Stimulated activated memory B cell treated with anti-CD40 and anti-IgM and Interleukin-4, amounts not matched to agents 10 μg/mL and 1 μg/mL and 100 μg/mL, for 72 hours (primary cell): ENCODE data around the gene UBXN7.
"Not testable (repeated sequence)": the region's sequence is repeated elsewhere in the genome, so short reads cannot be mapped to it uniquely, and the experiment has no call there.

ENCODE experiments used
- ATAC-seq: fragments of 150-1000 bp; cut with Tn5 transposase; 2 replicates; pipeline ENCODE4 v1.10.0; 2021
- H3K27ac Mint-ChIP-seq: one replicate; pipeline ENCODE4 v1.8.0; 2022; ENCODE audit warnings: mild to moderate bottlenecking, mixed read lengths
- H3K27me3 Mint-ChIP-seq: one replicate; pipeline ENCODE4 v1.8.0; 2022; ENCODE audit warnings: mixed read lengths
- H3K36me3 Mint-ChIP-seq: one replicate; pipeline ENCODE4 v1.8.0; 2022; ENCODE audit warnings: mixed read lengths
- H3K4me1 Mint-ChIP-seq: one replicate; pipeline ENCODE4 v1.8.0; 2022; ENCODE audit warnings: mixed read lengths
- H3K4me3 Mint-ChIP-seq: one replicate; pipeline ENCODE4 v1.8.0; 2022; ENCODE audit warnings: mild to moderate bottlenecking, moderate library complexity, mixed read lengths
- H3K9me3 Mint-ChIP-seq: one replicate; pipeline ENCODE4 v1.8.0; 2022; ENCODE audit warnings: mixed read lengths

Gene UBXN7

DNA sequence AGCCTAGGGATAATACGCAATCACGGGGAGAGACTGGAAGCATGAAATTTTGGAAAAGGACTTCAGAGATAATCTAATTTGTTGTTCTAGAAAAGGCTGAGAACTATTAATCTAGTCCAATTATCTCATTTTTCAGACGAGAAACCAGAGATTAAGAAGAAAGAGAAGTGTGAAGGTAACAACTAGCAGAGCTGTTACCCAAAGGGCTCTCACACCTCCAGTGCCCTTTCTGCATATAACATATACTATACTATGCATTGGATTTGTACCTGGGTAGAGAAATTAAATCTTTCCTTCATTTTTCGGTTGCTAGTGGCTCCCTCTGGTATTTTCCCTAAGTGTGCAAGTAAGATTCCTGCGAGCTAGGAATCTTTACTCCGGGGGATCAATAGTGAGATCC lies 80.7 kb downstream of the UBXN7 start:
- Mint-ChIP-seq H3K27me3 (no peaks in the 10 kb centered on the region), H3K27ac (no peak overlapping the region), H3K9me3 (no peaks in the 10 kb centered on the region), H3K4me1 (no peaks in the 10 kb centered on the region), H3K36me3 (peaks cover 59% of the 10 kb centered on the region), H3K4me3 (no peak overlapping the region)
- no peak for ATAC-seq

DNA sequence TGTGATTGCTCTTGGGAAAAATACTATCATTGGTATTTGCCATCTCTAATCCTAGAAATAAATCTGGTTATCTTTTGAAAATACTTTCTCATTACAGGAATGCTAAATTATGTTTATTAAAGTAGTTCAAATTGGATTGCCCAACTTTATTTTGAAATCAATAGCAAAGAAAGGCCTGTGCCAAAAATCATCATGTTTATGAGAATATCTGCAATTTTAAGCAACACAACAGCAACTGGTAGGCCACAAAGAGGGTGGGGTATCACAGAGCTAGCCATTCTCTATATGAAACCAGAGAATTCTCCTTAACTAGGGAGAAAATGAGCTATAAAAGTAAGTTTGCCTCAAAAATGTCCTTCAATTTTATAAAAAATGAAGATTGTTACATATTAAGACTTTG lies 82.2 kb downstream of the UBXN7 start:
- Mint-ChIP-seq H3K4me1 (peaks cover 10% of the 10 kb centered on the region), H3K36me3 (peaks cover 52% of the 10 kb centered on the region), H3K27ac (no peak overlapping the region), H3K9me3 (no peaks in the 10 kb centered on the region), H3K27me3 (no peaks in the 10 kb centered on the region), H3K4me3 (no peak overlapping the region)
- no peak for ATAC-seq

DNA sequence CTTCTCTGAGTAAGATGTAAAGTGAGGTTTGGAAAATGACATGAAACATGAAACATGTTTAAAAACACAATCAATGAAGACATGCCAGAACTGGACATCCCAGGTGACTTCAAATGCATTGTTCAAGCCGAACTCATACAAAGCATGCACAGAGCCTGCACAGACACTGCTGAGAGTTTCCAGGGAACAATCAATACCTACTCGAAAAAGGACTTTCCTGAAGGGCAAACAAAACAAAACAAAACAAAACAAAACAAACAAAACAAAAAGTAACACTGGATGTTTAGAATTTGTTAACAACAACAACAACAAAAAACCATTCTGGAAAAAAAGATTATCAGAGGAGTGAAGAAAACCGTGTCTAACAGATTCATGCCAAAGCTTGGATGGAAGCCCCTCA lies 83.5 kb downstream of the UBXN7 start:
- no peak overlapping the region for H3K27ac Mint-ChIP-seq
- ATAC-seq = no peak
- H3K4me3 Mint-ChIP-seq = no peak overlapping the region
- no peaks in the 10 kb centered on the region for H3K27me3 Mint-ChIP-seq
- H3K36me3 Mint-ChIP-seq = peaks cover 40% of the 10 kb centered on the region
- H3K9me3 Mint-ChIP-seq = no peaks in the 10 kb centered on the region
- peaks cover 20% of the 10 kb centered on the region for H3K4me1 Mint-ChIP-seq

- peaks cover 25% of the 10 kb centered on the region for H3K36me3 Mint-ChIP-seq
- peak overlapping the region; percentile 41 for H3K4me3 Mint-ChIP-seq
- no peaks in the 10 kb centered on the region for H3K27me3 Mint-ChIP-seq
- H3K4me1 Mint-ChIP-seq = peaks cover 20% of the 10 kb centered on the region
- H3K9me3 Mint-ChIP-seq = no peaks in the 10 kb centered on the region
- ATAC-seq = peak; percentile 83
- H3K27ac Mint-ChIP-seq = peak overlapping the region; percentile 80
Observed at GRCh38 chr3:196344663-196345062, 87.6 kb downstream of the UBXN7 start.

GRCh38 chr3:196343917-196344316 lies 88.3 kb downstream of the UBXN7 start:
- peak overlapping the region; percentile 80 for H3K27ac Mint-ChIP-seq
- not testable (repeated sequence) for ATAC-seq, H3K4me3 Mint-ChIP-seq, H3K27me3 Mint-ChIP-seq, H3K9me3 Mint-ChIP-seq
- peaks cover 21% of the 10 kb centered on the region for H3K4me1 Mint-ChIP-seq
- peaks cover 19% of the 10 kb centered on the region for H3K36me3 Mint-ChIP-seq

DNA sequence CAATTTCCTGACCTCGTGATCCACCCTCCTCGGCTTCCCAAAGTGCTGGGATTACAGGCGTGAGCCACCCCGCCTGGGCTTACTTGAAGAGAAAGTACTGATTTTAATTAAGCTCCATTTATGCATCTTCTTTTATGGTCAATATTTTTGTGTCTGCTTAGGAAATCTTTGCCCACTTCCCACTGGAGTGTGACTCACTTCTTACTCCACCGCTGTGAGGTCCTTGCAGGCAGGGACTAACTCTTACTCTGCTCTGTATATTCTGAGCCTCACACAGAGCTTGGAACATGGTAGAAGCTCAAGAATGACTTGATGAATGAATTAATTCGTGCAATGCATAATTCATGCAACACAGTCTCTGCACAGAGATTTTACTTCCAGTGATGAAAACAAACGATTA lies 91.1 kb downstream of the UBXN7 start:
- Mint-ChIP-seq H3K27me3 (no peaks in the 10 kb centered on the region), H3K4me3 (no peak overlapping the region), H3K27ac (no peak overlapping the region), H3K9me3 (no peaks in the 10 kb centered on the region), H3K4me1 (peaks cover 27% of the 10 kb centered on the region), H3K36me3 (peaks cover 8% of the 10 kb centered on the region)
- no peak for ATAC-seq

DNA sequence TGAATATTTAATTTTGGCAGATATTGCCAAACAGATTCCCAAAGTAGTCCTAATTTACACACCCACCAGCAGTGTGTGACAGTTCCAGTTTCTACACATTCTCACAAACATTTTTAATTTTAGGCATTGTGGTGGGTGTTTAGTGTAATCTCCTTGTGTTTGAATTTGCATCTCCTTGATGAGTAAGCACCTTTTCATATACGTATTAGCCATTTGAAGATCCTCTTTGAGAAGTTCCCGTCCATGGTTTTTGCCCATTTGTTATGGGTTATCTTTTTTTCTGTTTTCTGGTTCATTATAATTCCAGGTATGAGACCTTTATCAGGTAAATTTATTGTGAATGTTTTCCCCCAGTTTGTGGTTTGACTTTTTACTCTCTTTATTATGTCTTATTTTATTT lies 91.8 kb downstream of the UBXN7 start:
- Mint-ChIP-seq H3K4me1 (peaks cover 21% of the 10 kb centered on the region), H3K27me3 (no peaks in the 10 kb centered on the region), H3K9me3 (no peaks in the 10 kb centered on the region), H3K27ac (no peak overlapping the region), H3K4me3 (no peak overlapping the region), H3K36me3 (peaks cover 3% of the 10 kb centered on the region)
- ATAC-seq = no peak

DNA sequence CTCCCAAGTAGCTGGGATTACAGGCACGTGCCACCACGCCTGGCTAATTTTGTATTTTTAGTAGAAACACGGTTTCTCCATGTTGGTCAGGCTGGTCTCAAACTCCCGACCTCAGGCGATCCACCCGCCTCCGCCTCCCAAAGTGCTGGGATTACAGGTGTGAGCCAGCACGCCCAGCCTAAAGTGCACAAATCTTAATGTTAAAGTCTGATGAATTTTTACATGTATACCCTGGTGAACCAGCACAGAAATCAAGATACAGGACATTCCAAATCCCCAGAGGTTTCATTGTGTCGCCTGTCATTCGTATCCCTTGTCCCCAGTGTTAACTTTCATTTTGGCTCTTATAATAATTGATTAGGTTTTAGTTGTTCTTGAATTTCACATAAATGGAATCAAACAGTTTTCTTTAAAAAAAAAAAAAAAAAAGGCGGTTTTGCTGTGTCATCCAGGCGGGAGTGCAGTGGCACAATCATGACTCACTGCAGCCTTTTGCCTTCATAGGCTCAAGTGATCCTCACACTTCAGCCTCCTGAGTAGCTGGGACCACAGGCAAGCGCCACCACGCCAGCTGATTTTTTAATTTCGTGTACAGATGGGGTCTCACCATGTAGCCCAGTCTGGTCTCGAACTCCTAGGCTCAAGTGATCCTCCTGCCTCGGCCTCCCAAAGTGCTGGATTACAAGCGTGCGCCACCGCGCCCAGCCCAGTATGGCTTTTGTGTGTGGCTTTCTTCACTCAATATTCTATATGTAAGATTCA lies 92.6 kb downstream of the UBXN7 start:
- Mint-ChIP-seq H3K4me1 (peaks cover 13% of the 10 kb centered on the region), H3K27ac (no peak overlapping the region), H3K27me3 (no peaks in the 10 kb centered on the region), H3K4me3 (no peak overlapping the region), H3K36me3 (no peaks in the 10 kb centered on the region), H3K9me3 (no peaks in the 10 kb centered on the region)
- no peak for ATAC-seq

DNA sequence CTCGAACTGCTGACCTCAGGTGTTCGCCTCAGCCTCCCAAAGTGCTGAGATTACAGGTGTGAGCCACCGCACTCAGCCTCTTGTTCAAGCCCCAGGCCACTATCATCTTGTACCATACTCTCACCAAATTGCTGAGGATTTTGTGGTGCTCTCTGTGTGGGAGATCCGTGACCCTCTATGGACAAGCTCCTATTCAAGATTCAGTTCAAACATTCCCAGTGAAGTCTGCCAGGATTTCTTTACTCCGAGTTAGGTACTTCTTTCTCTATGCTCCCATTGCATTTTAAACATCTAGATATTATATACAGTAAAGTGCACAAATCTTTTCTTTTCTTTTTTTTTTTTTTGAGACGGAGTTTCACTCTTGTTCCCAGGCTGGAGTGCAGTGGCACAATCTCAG lies 93.2 kb downstream of the UBXN7 start:
- Mint-ChIP-seq H3K36me3 (no peaks in the 10 kb centered on the region), H3K4me1 (peaks cover 7% of the 10 kb centered on the region), H3K4me3 (no peak overlapping the region), H3K27me3 (no peaks in the 10 kb centered on the region), H3K9me3 (no peaks in the 10 kb centered on the region), H3K27ac (no peak overlapping the region)
- no peak for ATAC-seq

- H3K36me3 Mint-ChIP-seq = no peaks in the 10 kb centered on the region
- no peak overlapping the region for H3K27ac Mint-ChIP-seq
- H3K4me3 Mint-ChIP-seq = no peak overlapping the region
- H3K4me1 Mint-ChIP-seq = peaks cover 7% of the 10 kb centered on the region
- ATAC-seq = no peak
- H3K27me3 Mint-ChIP-seq = peaks cover 6% of the 10 kb centered on the region
- H3K9me3 Mint-ChIP-seq = no peaks in the 10 kb centered on the region
Observed at GRCh38 chr3:196336319-196337145, 95.7 kb downstream of the UBXN7 start.

DNA sequence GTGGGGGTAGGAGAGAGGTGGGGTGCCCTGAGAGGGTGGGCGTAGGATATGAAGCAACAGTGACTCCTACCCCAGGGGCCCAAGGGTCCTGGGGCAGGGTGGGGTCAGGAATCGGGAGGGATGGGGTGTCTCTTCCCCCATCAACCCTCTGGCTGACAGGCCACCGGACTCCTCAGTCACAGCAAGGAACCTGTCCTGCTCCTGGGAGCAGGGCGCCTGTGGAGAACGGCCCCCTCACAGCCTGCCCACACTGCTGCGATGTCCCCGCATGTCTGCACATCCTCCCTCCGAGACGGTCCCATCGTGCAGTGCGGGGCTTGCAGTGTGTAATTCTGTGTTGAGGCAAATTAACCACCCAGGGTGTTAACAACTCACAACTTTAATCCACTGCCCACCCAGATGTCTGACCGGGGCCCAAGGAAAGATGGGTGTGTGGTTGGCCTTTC lies 96.7 kb downstream of the UBXN7 start:
- Mint-ChIP-seq H3K27ac (no peak overlapping the region), H3K27me3 (peaks cover 6% of the 10 kb centered on the region), H3K4me3 (no peak overlapping the region), H3K9me3 (no peaks in the 10 kb centered on the region), H3K4me1 (peaks cover 7% of the 10 kb centered on the region), H3K36me3 (no peaks in the 10 kb centered on the region)
- peak; percentile 56 for ATAC-seq

DNA sequence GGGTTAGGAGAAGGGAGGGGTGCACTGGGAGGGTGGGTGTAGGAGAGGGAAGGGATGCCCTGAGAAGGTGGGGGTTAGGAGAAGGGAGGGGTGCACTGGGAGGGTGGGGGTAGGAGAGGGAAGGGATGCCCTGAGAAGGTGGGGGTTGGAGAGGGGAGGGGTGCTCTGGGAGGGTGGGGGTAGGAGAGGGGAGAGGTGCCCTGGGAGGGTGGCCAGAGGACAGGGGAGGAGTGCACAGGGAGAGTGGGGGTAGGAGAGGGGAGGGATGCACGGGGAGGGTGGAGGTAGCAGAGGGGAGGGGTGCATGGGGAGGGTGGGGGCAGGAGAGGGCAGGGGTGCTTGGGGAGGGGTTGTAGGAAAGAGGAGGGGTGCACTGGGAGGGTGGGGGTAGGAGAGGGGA lies 97.2 kb downstream of the UBXN7 start:
- H3K36me3 Mint-ChIP-seq = no peaks in the 10 kb centered on the region
- H3K4me1 Mint-ChIP-seq = peaks cover 7% of the 10 kb centered on the region
- no peaks in the 10 kb centered on the region for H3K9me3 Mint-ChIP-seq
- H3K27ac Mint-ChIP-seq = no peak overlapping the region
- no peak overlapping the region for H3K4me3 Mint-ChIP-seq
- ATAC-seq = peak; percentile 66
- peaks cover 6% of the 10 kb centered on the region for H3K27me3 Mint-ChIP-seq

DNA sequence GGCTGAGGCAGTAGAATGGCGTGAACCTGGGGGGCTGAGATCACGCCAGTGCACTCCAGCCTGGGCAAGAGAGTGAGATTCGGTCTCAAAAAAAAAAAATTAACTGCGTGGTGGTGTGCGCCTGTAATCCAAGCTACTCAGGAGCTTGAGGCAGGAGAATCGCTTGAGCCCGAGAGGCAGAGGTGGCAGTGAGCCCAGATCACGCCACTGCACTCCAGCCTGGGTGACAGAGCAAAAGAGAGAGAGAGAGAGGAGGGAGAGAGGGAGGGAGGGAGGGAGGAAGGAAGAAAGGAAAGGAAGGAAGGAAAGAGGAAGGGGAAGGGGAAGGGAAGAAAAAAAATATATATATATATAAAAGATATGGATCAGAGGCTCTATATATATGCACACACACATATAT lies 100.1 kb downstream of the UBXN7 start:
- no peaks in the 10 kb centered on the region for H3K4me1 Mint-ChIP-seq
- H3K27me3 Mint-ChIP-seq = peaks cover 6% of the 10 kb centered on the region
- H3K27ac Mint-ChIP-seq = no peak overlapping the region

GRCh38 chr3:196327405-196327804 lies 104.8 kb downstream of the UBXN7 start:
- Mint-ChIP-seq H3K4me1 (no peaks in the 10 kb centered on the region), H3K27ac (no peak overlapping the region), H3K9me3 (no peaks in the 10 kb centered on the region), H3K36me3 (no peaks in the 10 kb centered on the region), H3K27me3 (peaks cover 6% of the 10 kb centered on the region), H3K4me3 (no peak overlapping the region)
- no peak for ATAC-seq

More for the DNA sequence above, 100.1 kb downstream of the UBXN7 start:
- Mint-ChIP-seq H3K4me3 (no peak overlapping the region), H3K9me3 (no peaks in the 10 kb centered on the region), H3K36me3 (no peaks in the 10 kb centered on the region)
- ATAC-seq = no peak

- no peaks in the 10 kb centered on the region for H3K4me1 Mint-ChIP-seq
- H3K36me3 Mint-ChIP-seq = no peaks in the 10 kb centered on the region
- H3K4me3 Mint-ChIP-seq = no peak overlapping the region
- no peak for ATAC-seq
- peaks cover 2% of the 10 kb centered on the region for H3K27me3 Mint-ChIP-seq
- no peaks in the 10 kb centered on the region for H3K9me3 Mint-ChIP-seq
- no peak overlapping the region for H3K27ac Mint-ChIP-seq
Observed at GRCh38 chr3:196326936-196327335, 105.3 kb downstream of the UBXN7 start.

- Mint-ChIP-seq H3K27me3 (no peaks in the 10 kb centered on the region), H3K36me3 (no peaks in the 10 kb centered on the region), H3K4me3 (no peak overlapping the region), H3K9me3 (no peaks in the 10 kb centered on the region), H3K4me1 (peaks cover 8% of the 10 kb centered on the region), H3K27ac (no peak overlapping the region)
- ATAC-seq = no peak
Observed at GRCh38 chr3:196323691-196324090, 108.5 kb downstream of the UBXN7 start.
